Hair follicular keratinocyte (primary cell): ENCODE results near the gene DSCAM. TPM values are rescaled to one million over a fixed set of nuclear protein-coding genes. Genes with fewer than 3 reads are reported as not detected.

Experiments
- total RNA-seq: library from RNA; depleted of rRNA; stranded (reverse); fragments of >200 nt; gene quantifications from 2 replicates; pipeline ENCODE4 v1.2.3, GENCODE V29; 2015

DSCAM gene, protein sequence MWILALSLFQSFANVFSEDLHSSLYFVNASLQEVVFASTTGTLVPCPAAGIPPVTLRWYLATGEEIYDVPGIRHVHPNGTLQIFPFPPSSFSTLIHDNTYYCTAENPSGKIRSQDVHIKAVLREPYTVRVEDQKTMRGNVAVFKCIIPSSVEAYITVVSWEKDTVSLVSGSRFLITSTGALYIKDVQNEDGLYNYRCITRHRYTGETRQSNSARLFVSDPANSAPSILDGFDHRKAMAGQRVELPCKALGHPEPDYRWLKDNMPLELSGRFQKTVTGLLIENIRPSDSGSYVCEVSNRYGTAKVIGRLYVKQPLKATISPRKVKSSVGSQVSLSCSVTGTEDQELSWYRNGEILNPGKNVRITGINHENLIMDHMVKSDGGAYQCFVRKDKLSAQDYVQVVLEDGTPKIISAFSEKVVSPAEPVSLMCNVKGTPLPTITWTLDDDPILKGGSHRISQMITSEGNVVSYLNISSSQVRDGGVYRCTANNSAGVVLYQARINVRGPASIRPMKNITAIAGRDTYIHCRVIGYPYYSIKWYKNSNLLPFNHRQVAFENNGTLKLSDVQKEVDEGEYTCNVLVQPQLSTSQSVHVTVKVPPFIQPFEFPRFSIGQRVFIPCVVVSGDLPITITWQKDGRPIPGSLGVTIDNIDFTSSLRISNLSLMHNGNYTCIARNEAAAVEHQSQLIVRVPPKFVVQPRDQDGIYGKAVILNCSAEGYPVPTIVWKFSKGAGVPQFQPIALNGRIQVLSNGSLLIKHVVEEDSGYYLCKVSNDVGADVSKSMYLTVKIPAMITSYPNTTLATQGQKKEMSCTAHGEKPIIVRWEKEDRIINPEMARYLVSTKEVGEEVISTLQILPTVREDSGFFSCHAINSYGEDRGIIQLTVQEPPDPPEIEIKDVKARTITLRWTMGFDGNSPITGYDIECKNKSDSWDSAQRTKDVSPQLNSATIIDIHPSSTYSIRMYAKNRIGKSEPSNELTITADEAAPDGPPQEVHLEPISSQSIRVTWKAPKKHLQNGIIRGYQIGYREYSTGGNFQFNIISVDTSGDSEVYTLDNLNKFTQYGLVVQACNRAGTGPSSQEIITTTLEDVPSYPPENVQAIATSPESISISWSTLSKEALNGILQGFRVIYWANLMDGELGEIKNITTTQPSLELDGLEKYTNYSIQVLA (N-terminal part only)
- 2.6 and 5.7 TPM in 2 replicates for total RNA-seq

DNA sequence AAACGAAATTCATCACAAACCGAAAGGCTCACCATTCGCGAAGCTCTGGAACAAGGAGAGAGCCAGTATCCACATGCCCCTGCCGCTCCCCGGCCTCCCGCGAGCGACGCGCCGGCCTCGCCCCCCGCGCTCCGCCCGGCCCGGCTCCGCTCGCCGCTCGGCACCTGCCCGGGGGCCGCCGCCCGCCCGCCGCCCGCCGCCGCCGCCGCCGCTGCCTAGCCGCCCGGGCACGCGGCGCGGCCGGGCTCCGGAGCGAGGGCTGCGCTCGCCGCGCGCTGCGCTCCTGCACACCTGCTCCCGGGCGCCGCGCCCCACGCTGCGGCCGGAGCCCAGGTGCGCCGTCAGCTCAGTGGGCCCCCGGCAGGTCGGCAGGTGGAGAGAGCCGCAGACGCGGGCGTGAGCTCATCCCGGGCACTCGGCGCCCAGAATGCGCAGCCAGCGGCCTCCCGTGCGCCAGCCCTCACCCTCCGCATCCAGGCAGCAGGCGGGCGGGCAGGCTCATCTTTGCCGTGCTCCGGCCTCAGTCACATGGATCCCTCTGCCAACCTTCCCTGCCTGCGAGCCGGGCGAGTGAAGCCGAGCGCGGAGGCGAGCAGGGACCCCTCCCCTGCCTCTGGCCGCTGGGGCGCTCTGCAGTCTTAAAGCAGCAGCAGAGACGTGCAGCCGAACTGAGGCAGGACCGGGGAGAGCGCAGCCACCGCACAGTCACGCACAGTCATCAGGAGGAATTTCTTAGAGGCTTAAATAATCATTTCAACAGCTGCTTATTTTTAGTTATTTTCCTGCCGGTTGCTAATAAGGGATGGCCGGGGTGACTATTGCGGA, at the start of gene DSCAM:
TSS of gene DSCAM (minus strand) at position 572 of the 825 bp plus-strand sequence. CDS start at position 75, 497 bp downstream.

